ELR (cell line): ENCODE measurements around the gene TP73.

Experiments
- DNase-seq: peaks from one replicate; pipeline ENCODE4 v3.0.0-alpha.2; 2015; ENCODE audit warnings: low read depth

The TP73 gene

GRCh38 chr1:3768811-3769390, 116.6 kb downstream of the TP73 start:
- DNase-seq, result no peak

GRCh38 chr1:3770047-3770765, 117.9 kb downstream of the TP73 start:
- no peak for DNase-seq

- DNase-seq, result no peak
These were observed 119.1 kb downstream of the TP73 start for GRCh38 chr1:3771108-3772026.

GRCh38 chr1:3772027-3772714, 119.9 kb downstream of the TP73 start:
- peak; percentile 66 for DNase-seq

GRCh38 chr1:3772715-3773571, 120.6 kb downstream of the TP73 start, which contains the start of gene SMIM1:
TSS of gene SMIM1 (plus strand) at chr1:3772749. CDS start at chr1:3775374, 2,625 bp downstream.
- no peak for DNase-seq

- DNase-seq, result no peak
These were observed 121.4 kb downstream of the TP73 start for GRCh38 chr1:3773572-3774275.

- DNase-seq, result no peak
These were observed 122.1 kb downstream of the TP73 start for GRCh38 chr1:3774276-3774945.

GRCh38 chr1:3774946-3775489, 122.7 kb downstream of the TP73 start:
- DNase-seq, result no peak

GRCh38 chr1:3775490-3776230, 123.3 kb downstream of the TP73 start:
- DNase-seq, result peak; percentile 44

- DNase-seq, result no peak
These were observed 124.1 kb downstream of the TP73 start for GRCh38 chr1:3776231-3776961.

- no peak for DNase-seq
These were observed 124.8 kb downstream of the TP73 start for GRCh38 chr1:3777078-3777547.

GRCh38 chr1:3777647-3778589, 125.6 kb downstream of the TP73 start:
- no peak for DNase-seq

- DNase-seq, result no peak
These were observed 126.4 kb downstream of the TP73 start for GRCh38 chr1:3778590-3779264.

- no peak for DNase-seq
These were observed 127.1 kb downstream of the TP73 start for GRCh38 chr1:3779265-3779911.

GRCh38 chr1:3779912-3780416, 127.6 kb downstream of the TP73 start:
- no peak for DNase-seq

GRCh38 chr1:3780901-3781300, 128.6 kb downstream of the TP73 start:
- DNase-seq, result no peak
